ENCODE measurements around the gene VWA3A. TPM values are rescaled to one million over a fixed set of nuclear protein-coding genes. Genes with fewer than 3 reads are reported as not detected.

Gene VWA3A
- total and polyA plus RNA-seq, 2 of the 4 experiments (the other 2 are of a cell fraction) = not detected

- H4K5ac ChIP-seq (ENCODE audit: low read depth, low read length) = no peak overlapping the region
- ChIA-PET POLR2A (ENCODE audit: unreplicated experiment) (no interaction called here), CTCF (no interaction called here)
- in situ Hi-C loops (cut with MboI; ENCODE audit: low sequenced_read_pairs) (no loop called here), intact Hi-C loops (cut with micrococcal nuclease) (no loop called here), dilution Hi-C loops (cut with HindIII; ENCODE audit: low sequenced_read_pairs, unreplicated experiment) (no loop called here)
- no peaks in the 10 kb centered on the region for H3K79me1 ChIP-seq (ENCODE audit: low read depth in 1 of 2, low read length in 2 of 2)
- peaks cover 29% of the 10 kb centered on the region for H3K27me3 ChIP-seq (ENCODE audit: control insufficient read depth, insufficient read depth, low read length)
- no peak overlapping the region for H3K4ac ChIP-seq (ENCODE audit: low read depth, low read length)
- H4K20me1 ChIP-seq (ENCODE audit: insufficient read depth, low read length) = no peaks in the 10 kb centered on the region
- BruUV-seq (replicated peaks) = no TSS peak
- no peak overlapping the region for H3K18ac ChIP-seq (ENCODE audit: low read depth, low read length)
- H4K8ac ChIP-seq (ENCODE audit: low read depth in 2 of 2, low read length in 2 of 2) = no peak overlapping the region
- no peak overlapping the region for H2BK5ac ChIP-seq (ENCODE audit: low read depth, low read length, poor library complexity, severe bottlenecking)
- DNase-seq (no peak), ATAC-seq (ENCODE audit: low read depth) (no peak)
- no peak for TF ChIP-seq CHD1 (IDR thresholded peaks at IDR 0.05; ENCODE audit: low read depth, low read length)
- no peak for TF ChIP-seq MXI1 (IDR thresholded peaks at IDR 0.05; ENCODE audit: borderline replicate concordance, low read depth, low read length)
- no peak for TF ChIP-seq RCOR1 (IDR thresholded peaks at IDR 0.05; ENCODE audit: insufficient replicate concordance, low read length)
- TF ChIP-seq MAZ (IDR thresholded peaks at IDR 0.05; ENCODE audit: borderline replicate concordance, low read depth, low read length) = no peak
- TF ChIP-seq RFX5 (IDR thresholded peaks at IDR 0.05; ENCODE audit: low read depth, low read length) = no peak
- TF ChIP-seq RAD21 (IDR thresholded peaks at IDR 0.05; ENCODE audit: low read length) = no peak
- TF ChIP-seq BHLHE40 (IDR thresholded peaks at IDR 0.05; ENCODE audit: low read depth, low read length) = no peak
- no peak for TF ChIP-seq POLR2A (IDR thresholded peaks at IDR 0.05; ENCODE audit: low read depth, low read length)
- TF ChIP-seq, protein P1, sequence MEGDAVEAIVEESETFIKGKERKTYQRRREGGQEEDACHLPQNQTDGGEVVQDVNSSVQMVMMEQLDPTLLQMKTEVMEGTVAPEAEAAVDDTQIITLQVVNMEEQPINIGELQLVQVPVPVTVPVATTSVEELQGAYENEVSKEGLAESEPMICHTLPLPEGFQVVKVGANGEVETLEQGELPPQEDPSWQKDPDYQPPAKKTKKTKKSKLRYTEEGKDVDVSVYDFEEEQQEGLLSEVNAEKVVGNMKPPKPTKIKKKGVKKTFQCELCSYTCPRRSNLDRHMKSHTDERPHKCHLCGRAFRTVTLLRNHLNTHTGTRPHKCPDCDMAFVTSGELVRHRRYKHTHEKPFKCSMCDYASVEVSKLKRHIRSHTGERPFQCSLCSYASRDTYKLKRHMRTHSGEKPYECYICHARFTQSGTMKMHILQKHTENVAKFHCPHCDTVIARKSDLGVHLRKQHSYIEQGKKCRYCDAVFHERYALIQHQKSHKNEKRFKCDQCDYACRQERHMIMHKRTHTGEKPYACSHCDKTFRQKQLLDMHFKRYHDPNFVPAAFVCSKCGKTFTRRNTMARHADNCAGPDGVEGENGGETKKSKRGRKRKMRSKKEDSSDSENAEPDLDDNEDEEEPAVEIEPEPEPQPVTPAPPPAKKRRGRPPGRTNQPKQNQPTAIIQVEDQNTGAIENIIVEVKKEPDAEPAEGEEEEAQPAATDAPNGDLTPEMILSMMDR (conservative IDR thresholded peaks at IDR 0.05; ENCODE audit: low read depth, low read length) = no peak
- TF ChIP-seq MAFK (IDR thresholded peaks at IDR 0.05; ENCODE audit: low read depth, low read length) = no peak
- TF ChIP-seq, protein P2, sequence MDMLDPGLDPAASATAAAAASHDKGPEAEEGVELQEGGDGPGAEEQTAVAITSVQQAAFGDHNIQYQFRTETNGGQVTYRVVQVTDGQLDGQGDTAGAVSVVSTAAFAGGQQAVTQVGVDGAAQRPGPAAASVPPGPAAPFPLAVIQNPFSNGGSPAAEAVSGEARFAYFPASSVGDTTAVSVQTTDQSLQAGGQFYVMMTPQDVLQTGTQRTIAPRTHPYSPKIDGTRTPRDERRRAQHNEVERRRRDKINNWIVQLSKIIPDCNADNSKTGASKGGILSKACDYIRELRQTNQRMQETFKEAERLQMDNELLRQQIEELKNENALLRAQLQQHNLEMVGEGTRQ (IDR thresholded peaks at IDR 0.05; ENCODE audit: low read depth, low read length) = no peak
- no peak overlapping the region for H3K27ac ChIP-seq (ENCODE audit: insufficient read depth, low read length)
- H3K9me1 ChIP-seq (ENCODE audit: insufficient read depth, low read length) = no peaks in the 10 kb centered on the region
- no peak overlapping the region for H3K23ac ChIP-seq (ENCODE audit: low read depth, low read length)
- H3K14ac ChIP-seq (replicated peaks; ENCODE audit: low read depth, low read length) = no peak overlapping the region
- no peak overlapping the region for H3K56ac ChIP-seq (ENCODE audit: extremely low read depth, insufficient read depth, low read length)
- no peak overlapping the region for H3K4me3 ChIP-seq (ENCODE audit: insufficient read depth, low read depth, low read length)
- H3K4me2 ChIP-seq (ENCODE audit: low read depth, low read length) = no peak overlapping the region
- no peak overlapping the region for H3K9ac ChIP-seq (ENCODE audit: low read depth, low read length)
- H3K4me1 ChIP-seq (ENCODE audit: control insufficient read depth, insufficient read depth, low read length) = no peaks in the 10 kb centered on the region
- no peak overlapping the region for H4K91ac ChIP-seq (ENCODE audit: insufficient read depth, low read depth, low read length)
- H3K9me3 ChIP-seq (ENCODE audit: control insufficient read depth, insufficient read depth, low read length) = no peaks in the 10 kb centered on the region
- H2BK15ac ChIP-seq (ENCODE audit: low read depth, low read length) = no peak overlapping the region
- WGBS, 2 experiments (ENCODE audit: extremely low coverage in 2 of 2, insufficient read length in 1 of 2) = 67% methylated on average over 1 of the region's 6 CpGs; no CpG with 5 or more reads in 1 of the 2 experiments
- no peak overlapping the region for H2BK20ac ChIP-seq (ENCODE audit: low read depth, low read length)
- H2AK5ac ChIP-seq (ENCODE audit: low read depth, low read length) = no peak overlapping the region
- no peak overlapping the region for H2AK9ac ChIP-seq (replicated peaks; ENCODE audit: low read depth, low read length, poor library complexity)
- H3K36me3 ChIP-seq (ENCODE audit: control insufficient read depth, insufficient read depth, low read length) = no peaks in the 10 kb centered on the region
- no peak overlapping the region for H2AFZ ChIP-seq (replicated peaks; ENCODE audit: low read length, poor library complexity)
- no peak overlapping the region for H2BK120ac ChIP-seq (ENCODE audit: low read depth, low read length)
Measured at GRCh38 chr16:22163806-22164205, 71.5 kb downstream of the VWA3A start.

Data from IMR-90 (cell line).